HEK293 (cell line): ENCODE measurements around the gene CRTAC1.

ENCODE experiments used
- CTCF ChIA-PET: fragments of 350-600 bp; formaldehyde crosslinking; extraction: SDS; loops from one replicate; lab custom pipeline; 2021; ENCODE audit warnings: antibody characterized with exemption; lab: Yijun Ruan, JAX
- POLR2A ChIA-PET: fragments of 300-600 bp; formaldehyde crosslinking; extraction: SDS; loops from one replicate; lab custom pipeline; 2020; ENCODE audit warnings: antibody characterized with exemption, inconsistent platforms; lab: Yijun Ruan, JAX
- H3K27ac ChIP-seq: fragments of 200-500 bp; sonication (Bioruptor generic); 2 replicates; pipeline ENCODE4 v1.5.1; 2014; ENCODE audit warnings: low read depth, low read length, control low read depth, inconsistent platforms; ENCODE audit errors: extremely low read depth
- H3K36me3 ChIP-seq, 2 experiments: fragments of 200-500 bp in 1 of 2; sonication (Bioruptor generic) in 1 of 2; 1 replicate in 1 of 2; 2 replicates in 1 of 2; pipeline ENCODE4 v1.5.1; 2014 to 2017; ENCODE audit warnings: inconsistent platforms in 2 of 2, low read length in 2 of 2; ENCODE audit not compliant: control insufficient read depth in 2 of 2, insufficient read depth in 1 of 2
- H3K4me1 ChIP-seq: fragments of 200-500 bp; sonication (Bioruptor generic); 2 replicates; pipeline ENCODE4 v1.5.1; 2014; ENCODE audit warnings: mild to moderate bottlenecking, low read length, inconsistent platforms; ENCODE audit not compliant: control insufficient read depth, insufficient read depth
- H3K4me3 ChIP-seq: 2 replicates; pipeline ENCODE4 v1.5.1; 2011; ENCODE audit warnings: low read depth, mild to moderate bottlenecking, control low read depth, low read length, moderate library complexity
- H3K9me3 ChIP-seq: fragments of 200-500 bp; sonication (Bioruptor generic); 2 replicates; pipeline ENCODE4 v1.5.1; 2014; ENCODE audit warnings: low read depth, low read length, inconsistent platforms; ENCODE audit not compliant: control insufficient read depth, insufficient read depth
- HOXD13 ChIP-seq: sonication (generic); formaldehyde crosslinking; IDR thresholded peaks from 2 replicates; pipeline ENCODE4 v1.8.0; 2022; ENCODE audit warnings: missing genetic modification reagents, borderline replicate concordance
- IKZF3 ChIP-seq: fragments of 450-650 bp; IDR thresholded peaks from 2 replicates; pipeline ENCODE4 v1.5.0; 2018; ENCODE audit warnings: missing biosample characterization, mild to moderate bottlenecking, missing genetic modification characterization, moderate library complexity
- MEIS1 ChIP-seq: sonication (generic); formaldehyde crosslinking; IDR thresholded peaks from 2 replicates; pipeline ENCODE4 v1.8.1; 2022; ENCODE audit warnings: missing genetic modification reagents, mild to moderate bottlenecking, borderline replicate concordance
- RBAK ChIP-seq: fragments of 450-650 bp; formaldehyde crosslinking; IDR thresholded peaks from 2 replicates; pipeline ENCODE4 v1.5.1; 2016; ENCODE audit warnings: missing biosample characterization, missing genetic modification characterization
- SETDB1 ChIP-seq: IDR thresholded peaks from one replicate; pipeline ENCODE4 v1.6.1; 2017; ENCODE audit warnings: mild to moderate bottlenecking, low read length, moderate library complexity, mixed read lengths; ENCODE audit not compliant: insufficient read length
- YY1 ChIP-seq: fragments of 450-650 bp; formaldehyde crosslinking; IDR thresholded peaks from 2 replicates; pipeline ENCODE4 v1.5.1; 2018; ENCODE audit warnings: missing biosample characterization, missing genetic modification characterization
- ZBTB11 ChIP-seq: fragments of 450-650 bp; formaldehyde crosslinking; conservative IDR thresholded peaks from 2 replicates; pipeline ENCODE4 v1.5.1; 2016; ENCODE audit warnings: low read depth, missing biosample characterization, missing genetic modification characterization
- ZBTB17 ChIP-seq: fragments of 450-650 bp; formaldehyde crosslinking; IDR thresholded peaks from 2 replicates; pipeline ENCODE4 v1.5.1; 2016; ENCODE audit warnings: missing biosample characterization, missing genetic modification characterization
- ZNF2 ChIP-seq: fragments of 450-650 bp; formaldehyde crosslinking; IDR thresholded peaks from 2 replicates; pipeline ENCODE4 v1.5.1; 2016; ENCODE audit warnings: missing biosample characterization, missing genetic modification characterization
- ZNF266 ChIP-seq: fragments of 450-650 bp; formaldehyde crosslinking; IDR thresholded peaks from 2 replicates; pipeline ENCODE4 v1.5.1; 2016; ENCODE audit warnings: missing biosample characterization, missing genetic modification characterization, low read depth
- ZNF311 ChIP-seq: fragments of 450-650 bp; formaldehyde crosslinking; IDR thresholded peaks from 2 replicates; pipeline ENCODE4 v1.5.1; 2017; ENCODE audit warnings: missing biosample characterization, missing genetic modification characterization, borderline replicate concordance
- ZNF571 ChIP-seq: fragments of 450-650 bp; formaldehyde crosslinking; IDR thresholded peaks from 2 replicates; pipeline ENCODE4 v1.5.0; 2017; ENCODE audit warnings: missing biosample characterization, missing genetic modification characterization
- ZNF621 ChIP-seq: fragments of 450-650 bp; formaldehyde crosslinking; IDR thresholded peaks from 2 replicates; pipeline ENCODE4 v1.5.1; 2017; ENCODE audit warnings: missing biosample characterization, missing genetic modification characterization
- ZNF624 ChIP-seq: fragments of 450-650 bp; formaldehyde crosslinking; IDR thresholded peaks from 2 replicates; pipeline ENCODE4 v1.5.1; 2017; ENCODE audit warnings: missing biosample characterization, missing genetic modification characterization
- ZNF639 ChIP-seq: fragments of 450-650 bp; formaldehyde crosslinking; IDR thresholded peaks from 2 replicates; pipeline ENCODE4 v1.5.1; 2016; ENCODE audit warnings: missing biosample characterization, missing genetic modification characterization
- ZNF692 ChIP-seq: fragments of 450-650 bp; formaldehyde crosslinking; IDR thresholded peaks from 2 replicates; pipeline ENCODE4 v1.5.1; 2016; ENCODE audit warnings: missing biosample characterization, missing genetic modification characterization
- ZNF747 ChIP-seq: fragments of 450-650 bp; formaldehyde crosslinking; IDR thresholded peaks from 2 replicates; pipeline ENCODE4 v1.5.1; 2016; ENCODE audit warnings: missing biosample characterization, missing genetic modification characterization
- ZSCAN23 ChIP-seq: fragments of 450-650 bp; formaldehyde crosslinking; IDR thresholded peaks from 2 replicates; pipeline ENCODE4 v1.5.1; 2016; ENCODE audit warnings: missing biosample characterization, missing genetic modification characterization
- ZSCAN5A ChIP-seq: fragments of 450-650 bp; formaldehyde crosslinking; IDR thresholded peaks from 2 replicates; pipeline ENCODE4 v1.5.1; 2016; ENCODE audit warnings: missing biosample characterization, missing genetic modification characterization
- TF ChIP-seq, protein P1 (sequence below): fragments of 450-650 bp; formaldehyde crosslinking; IDR thresholded peaks from 2 replicates; pipeline ENCODE4 v1.5.1; 2017; ENCODE audit warnings: missing biosample characterization, missing genetic modification characterization

The CRTAC1 gene

GRCh38 chr10:97974100-97974499 lies 56.3 kb downstream of the CRTAC1 start (continued):
- TF ChIP-seq ZNF747 (tag by site-specific recombination) (no peak), ZSCAN5A (no peak), ZNF621 (tag by site-specific recombination) (no peak)
- TF ChIP-seq, all 188 proteins: peak for 0

DNA sequence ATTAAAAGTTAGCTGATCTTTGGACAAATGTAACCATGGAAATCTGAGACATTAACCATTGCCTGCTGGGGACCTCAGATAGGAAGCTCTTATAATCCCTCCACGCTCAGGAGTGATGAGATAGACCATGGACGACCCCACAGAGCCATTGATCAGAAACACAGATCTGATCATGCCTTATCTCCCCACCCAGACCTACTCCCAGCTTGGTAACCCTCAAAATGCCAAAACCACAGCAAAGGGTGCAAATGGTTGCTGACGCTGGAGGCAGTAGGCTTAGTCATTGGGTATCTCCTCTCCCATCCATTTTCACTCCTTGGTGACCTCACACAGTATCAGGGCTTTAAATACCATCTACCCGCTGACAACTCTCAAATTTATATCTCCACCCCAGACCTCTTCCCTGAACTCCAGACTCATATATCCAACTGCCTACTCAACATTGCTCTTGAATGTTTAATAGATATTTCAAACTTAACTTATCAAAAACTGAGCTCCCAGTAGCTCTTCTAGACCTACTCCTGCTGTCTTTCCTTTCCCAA lies 60.8 kb downstream of the CRTAC1 start:
- Histone ChIP-seq H3K9me3 (no peaks in the 10 kb centered on the region), H3K36me3 (no peaks in the 10 kb centered on the region), H3K4me1 (no peaks in the 10 kb centered on the region), H3K27ac (no peak overlapping the region), H3K4me3 (no peak overlapping the region)
- ChIA-PET CTCF (interaction anchor here (0.6 to 0.9 kb wide), 3 partner anchors 29 to 177 kb away, joined by 3 to 4 read pairs (median 3); no protein-coding TSS in a partner anchor), POLR2A (no interaction called here)
- no peak for TF ChIP-seq YY1 (tag by site-specific recombination)
- no peak for TF ChIP-seq ZNF639 (tag by site-specific recombination)
- no peak for TF ChIP-seq ZNF311 (tag by site-specific recombination)
- TF ChIP-seq IKZF3 (tag by site-specific recombination): no peak
- no peak for TF ChIP-seq ZSCAN23
- no peak for TF ChIP-seq ZNF266 (tag by site-specific recombination)
- no peak for TF ChIP-seq ZNF2 (tag by site-specific recombination)
- no peak for TF ChIP-seq RBAK
- no peak for TF ChIP-seq ZBTB11 (tag by site-specific recombination)
- no peak for TF ChIP-seq ZNF692 (tag by site-specific recombination)
- TF ChIP-seq MEIS1 (CRISPR knock-in tag): no peak
- no peak for TF ChIP-seq HOXD13
- no peak for TF ChIP-seq SETDB1
- no peak for TF ChIP-seq ZNF624 (tag by site-specific recombination)
- TF ChIP-seq ZBTB17 (tag by site-specific recombination): no peak
- TF ChIP-seq, protein P1, sequence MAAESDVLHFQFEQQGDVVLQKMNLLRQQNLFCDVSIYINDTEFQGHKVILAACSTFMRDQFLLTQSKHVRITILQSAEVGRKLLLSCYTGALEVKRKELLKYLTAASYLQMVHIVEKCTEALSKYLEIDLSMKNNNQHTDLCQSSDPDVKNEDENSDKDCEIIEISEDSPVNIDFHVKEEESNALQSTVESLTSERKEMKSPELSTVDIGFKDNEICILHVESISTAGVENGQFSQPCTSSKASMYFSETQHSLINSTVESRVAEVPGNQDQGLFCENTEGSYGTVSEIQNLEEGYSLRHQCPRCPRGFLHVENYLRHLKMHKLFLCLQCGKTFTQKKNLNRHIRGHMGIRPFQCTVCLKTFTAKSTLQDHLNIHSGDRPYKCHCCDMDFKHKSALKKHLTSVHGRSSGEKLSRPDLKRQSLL (tag by site-specific recombination): no peak
- TF ChIP-seq ZNF571 (tag by site-specific recombination): no peak
